SJCRH30 (cell line): ENCODE results near the gene MISP. TPM values are rescaled to one million over a fixed set of nuclear protein-coding genes. Genes with fewer than 3 reads are reported as not detected.

Experiments used
- DNase-seq, 2 experiments: peaks; one replicate each; pipeline ENCODE4 v3.0.0-alpha.2; 2015 to 2020
- H3K27ac ChIP-seq: fragments of 250-450 bp; sonication (Bioruptor Pico); 2 replicates; pipeline ENCODE4 v1.5.1; 2020; ENCODE audit warnings: mild to moderate bottlenecking, moderate library complexity
- H3K27me3 ChIP-seq: fragments of 250-450 bp; sonication (Bioruptor Pico); 2 replicates; pipeline ENCODE4 v1.5.1; 2020; ENCODE audit warnings: mild to moderate bottlenecking, moderate library complexity
- H3K36me3 ChIP-seq: fragments of 250-450 bp; sonication (Bioruptor Pico); 2 replicates; pipeline ENCODE4 v1.5.1; 2020; ENCODE audit warnings: mild to moderate bottlenecking, moderate library complexity
- H3K4me1 ChIP-seq: fragments of 250-450 bp; sonication (Bioruptor Pico); 2 replicates; pipeline ENCODE4 v1.5.1; 2020; ENCODE audit warnings: mild to moderate bottlenecking, moderate library complexity
- H3K4me3 ChIP-seq: fragments of 250-450 bp; sonication (Bioruptor Pico); 2 replicates; pipeline ENCODE4 v1.5.1; 2020; ENCODE audit warnings: mild to moderate bottlenecking, moderate library complexity
- H3K9me3 ChIP-seq: fragments of 250-450 bp; sonication (Bioruptor Pico); replicated peaks from 2 replicates; pipeline ENCODE4 v1.5.1; 2020; ENCODE audit warnings: mild to moderate bottlenecking, moderate library complexity
- total RNA-seq: library from RNA; depleted of rRNA; stranded (reverse); fragments of >200 nt; shearing (Covaris generic); gene quantifications from 2 replicates; pipeline ENCODE4 v1.2.3, GENCODE V29; 2014

Gene MISP
- total RNA-seq, 1 experiment from 2014 or later, result 0.18 TPM

- Histone ChIP-seq H3K9me3 (no peaks in the 10 kb centered on the region), H3K27ac (peak overlapping the region; percentile 26; the same call in 1 of the 2 replicates), H3K4me3 (no peak overlapping the region), H3K4me1 (peaks cover 18% of the 10 kb centered on the region), H3K36me3 (no peaks in the 10 kb centered on the region), H3K27me3 (no peaks in the 10 kb centered on the region)
- peak in 1 of 2 experiments; percentile 34 for DNase-seq
Observed at GRCh38 chr19:751501-752341, 809 bp downstream of the MISP start.

DNA sequence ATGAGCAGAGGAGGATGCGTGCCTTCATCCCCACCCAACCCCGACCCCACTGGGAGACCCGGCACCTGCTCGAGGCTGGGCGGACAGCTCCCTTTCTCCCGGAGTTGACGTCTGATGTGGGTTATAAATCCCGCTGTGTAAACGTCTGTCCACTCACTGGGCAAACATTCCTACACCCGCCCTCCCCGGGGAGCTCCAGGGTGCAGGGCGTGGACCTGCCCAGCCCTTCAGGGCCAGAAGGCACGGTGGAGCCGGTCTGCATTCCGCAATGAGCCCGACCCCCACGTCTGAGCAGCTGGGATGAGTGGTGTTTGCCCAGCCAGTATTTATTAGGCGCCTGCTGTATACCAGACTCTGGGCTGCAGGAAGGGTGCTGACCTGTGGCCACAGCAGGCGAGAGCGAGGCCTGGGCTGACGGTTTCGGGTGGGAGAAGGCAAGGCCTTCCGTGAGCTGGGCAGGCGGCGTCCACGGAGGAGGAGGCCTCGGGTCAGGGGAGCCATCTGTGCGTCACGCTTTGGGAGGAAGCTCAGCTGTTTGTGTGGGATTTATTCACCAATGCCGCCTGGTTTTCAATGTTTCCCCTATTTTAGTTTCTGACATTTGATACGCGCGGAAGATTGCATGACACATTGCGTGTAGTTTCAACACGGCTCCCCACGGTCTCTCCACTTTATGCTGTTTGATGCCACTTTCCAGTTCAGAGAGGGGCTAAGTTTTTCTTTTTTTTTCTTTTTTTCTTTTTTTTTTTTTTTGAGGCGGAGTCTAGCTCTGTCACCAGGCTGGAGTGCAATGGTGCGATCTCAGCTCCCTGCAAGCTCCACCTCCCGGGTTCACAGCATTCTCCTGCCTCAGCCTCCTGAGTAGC, 2.0 kb downstream of the MISP start:
- H3K9me3 ChIP-seq, result no peaks in the 10 kb centered on the region
- H3K36me3 ChIP-seq, result no peaks in the 10 kb centered on the region
- no peaks in the 10 kb centered on the region for H3K27me3 ChIP-seq
- H3K4me3 ChIP-seq, result peak overlapping the region; percentile 9; the same call in 1 of the 2 replicates
- peak; percentile 88 to 89 for DNase-seq
- H3K4me1 ChIP-seq, result peaks cover 18% of the 10 kb centered on the region
- peak overlapping the region; percentile 76 for H3K27ac ChIP-seq

- DNase-seq, result no peak
- no peak overlapping the region for H3K4me3 ChIP-seq
- peaks cover 18% of the 10 kb centered on the region for H3K4me1 ChIP-seq
Observed at GRCh38 chr19:754530-754929, 3.6 kb downstream of the MISP start.

GRCh38 chr19:755063-755462, 4.2 kb downstream of the MISP start:
- Histone ChIP-seq H3K4me1 (peaks cover 18% of the 10 kb centered on the region), H3K27me3 (no peaks in the 10 kb centered on the region), H3K4me3 (no peak overlapping the region), H3K27ac (no peak overlapping the region), H3K9me3 (no peaks in the 10 kb centered on the region), H3K36me3 (no peaks in the 10 kb centered on the region)
- DNase-seq, result no peak

More at GRCh38 chr19:754530-754929, 3.6 kb downstream of the MISP start:
- H3K36me3 ChIP-seq, result no peaks in the 10 kb centered on the region
- no peaks in the 10 kb centered on the region for H3K9me3 ChIP-seq
- H3K27me3 ChIP-seq, result no peaks in the 10 kb centered on the region
- no peak overlapping the region for H3K27ac ChIP-seq

- no peaks in the 10 kb centered on the region for H3K27me3 ChIP-seq
- no peak overlapping the region for H3K27ac ChIP-seq
- no peak overlapping the region for H3K4me3 ChIP-seq
- DNase-seq, result peak; percentile 55 to 61
- no peaks in the 10 kb centered on the region for H3K36me3 ChIP-seq
- H3K9me3 ChIP-seq, result no peaks in the 10 kb centered on the region
- peaks cover 17% of the 10 kb centered on the region for H3K4me1 ChIP-seq
Observed at GRCh38 chr19:756236-756635, 5.3 kb downstream of the MISP start.

GRCh38 chr19:756821-757688, 6.1 kb downstream of the MISP start:
- no peak overlapping the region for H3K4me3 ChIP-seq
- H3K4me1 ChIP-seq, result peaks cover 10% of the 10 kb centered on the region
- no peaks in the 10 kb centered on the region for H3K27me3 ChIP-seq
- no peaks in the 10 kb centered on the region for H3K36me3 ChIP-seq
- H3K27ac ChIP-seq, result no peak overlapping the region
- DNase-seq, result no peak
- no peaks in the 10 kb centered on the region for H3K9me3 ChIP-seq

GRCh38 chr19:757811-758668, 7.1 kb downstream of the MISP start:
- Histone ChIP-seq H3K27me3 (no peaks in the 10 kb centered on the region), H3K27ac (no peak overlapping the region), H3K4me3 (no peak overlapping the region), H3K4me1 (peaks cover 7% of the 10 kb centered on the region), H3K9me3 (no peaks in the 10 kb centered on the region), H3K36me3 (no peaks in the 10 kb centered on the region)
- no peak for DNase-seq

GRCh38 chr19:763181-763580, 12.3 kb downstream of the MISP start:
- Histone ChIP-seq H3K27me3 (no peaks in the 10 kb centered on the region), H3K36me3 (no peaks in the 10 kb centered on the region), H3K4me3 (no peak overlapping the region), H3K27ac (no peak overlapping the region), H3K4me1 (no peaks in the 10 kb centered on the region), H3K9me3 (no peaks in the 10 kb centered on the region)
- no peak for DNase-seq

DNA sequence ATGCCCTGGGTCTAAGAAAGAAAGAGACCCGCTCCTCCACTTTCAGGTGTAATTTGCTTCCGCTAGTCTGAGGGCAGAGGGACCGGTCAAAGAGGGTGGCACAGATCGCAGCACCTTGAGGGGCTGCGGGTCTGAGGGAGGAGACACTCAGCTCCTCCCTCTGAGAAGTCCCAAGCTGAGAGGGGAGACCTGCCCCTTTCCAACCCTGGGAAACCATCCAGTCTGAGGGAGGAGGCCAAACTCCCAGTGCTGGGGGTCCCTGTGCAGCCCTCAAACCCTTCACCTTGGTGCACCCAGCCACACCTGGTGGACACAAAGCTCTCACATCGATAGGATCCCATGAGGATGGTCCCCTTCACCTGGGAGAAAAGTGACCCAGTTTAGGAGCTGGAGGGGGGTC, 13.0 kb downstream of the MISP start:
- Histone ChIP-seq H3K4me3 (no peak overlapping the region), H3K9me3 (no peaks in the 10 kb centered on the region), H3K4me1 (no peaks in the 10 kb centered on the region), H3K27me3 (no peaks in the 10 kb centered on the region), H3K36me3 (no peaks in the 10 kb centered on the region), H3K27ac (no peak overlapping the region)
- DNase-seq, result no peak

- DNase-seq, result no peak
- Histone ChIP-seq H3K27ac (no peak overlapping the region), H3K9me3 (no peaks in the 10 kb centered on the region), H3K27me3 (no peaks in the 10 kb centered on the region), H3K36me3 (no peaks in the 10 kb centered on the region), H3K4me1 (no peaks in the 10 kb centered on the region), H3K4me3 (no peak overlapping the region)
Observed at GRCh38 chr19:764301-764700, 13.4 kb downstream of the MISP start.

GRCh38 chr19:765179-765738, 14.3 kb downstream of the MISP start:
- DNase-seq, result no peak
- Histone ChIP-seq H3K4me3 (no peak overlapping the region), H3K36me3 (no peaks in the 10 kb centered on the region), H3K9me3 (no peaks in the 10 kb centered on the region), H3K27ac (no peak overlapping the region), H3K4me1 (no peaks in the 10 kb centered on the region), H3K27me3 (no peaks in the 10 kb centered on the region)

DNA sequence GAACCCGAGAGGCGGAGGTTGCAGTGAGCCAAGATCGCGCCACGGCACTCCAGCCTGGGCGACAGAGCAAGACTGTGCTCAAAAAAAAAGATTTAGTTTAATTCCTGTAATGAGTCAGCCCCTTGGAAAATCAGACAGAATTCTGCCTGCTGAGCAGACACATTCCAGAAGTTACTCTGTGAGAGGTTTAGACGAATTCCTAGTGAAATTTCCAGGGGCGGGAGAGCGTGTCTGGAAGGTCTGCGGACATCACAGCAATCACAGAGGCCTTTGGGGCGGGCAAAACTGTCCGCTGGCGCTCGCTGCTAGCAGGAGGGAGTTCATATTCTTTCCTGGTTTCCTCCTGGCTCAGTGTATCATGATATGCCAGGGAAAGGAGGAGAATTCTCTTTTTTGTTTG, 17.5 kb downstream of the MISP start:
- Histone ChIP-seq H3K9me3 (no peaks in the 10 kb centered on the region), H3K4me1 (no peaks in the 10 kb centered on the region), H3K27ac (no peak overlapping the region; the same call in 1 of the 2 replicates), H3K4me3 (no peak overlapping the region), H3K27me3 (peaks cover 5% of the 10 kb centered on the region; the same call in 1 of the 2 replicates), H3K36me3 (no peaks in the 10 kb centered on the region)
- peak in 1 of 2 experiments; percentile 31 for DNase-seq

- no peaks in the 10 kb centered on the region for H3K4me1 ChIP-seq
- peaks cover 5% of the 10 kb centered on the region; the same call in 1 of the 2 replicates for H3K27me3 ChIP-seq
- no peak overlapping the region for H3K4me3 ChIP-seq
- no peak for DNase-seq
- H3K36me3 ChIP-seq, result no peaks in the 10 kb centered on the region
- H3K9me3 ChIP-seq, result no peaks in the 10 kb centered on the region
- H3K27ac ChIP-seq, result no peak overlapping the region
Observed at GRCh38 chr19:769616-770015, 18.7 kb downstream of the MISP start.
